ENCODE measurements around the gene CBX4. TPM values are rescaled to one million over a fixed set of nuclear protein-coding genes. Genes with fewer than 3 reads are reported as not detected.

CBX4 gene
- total RNA-seq, 1 donor from 2014 or later = 16.9 TPM

- DNase-seq (ENCODE audit: low spot score) = no peak
Measured at GRCh38 chr17:79814127-79814973, 24.9 kb downstream of the CBX4 start.

- no peak for DNase-seq (ENCODE audit: low spot score)
Measured at GRCh38 chr17:79813297-79814126, 25.7 kb downstream of the CBX4 start.

GRCh38 chr17:79812353-79813258, 26.6 kb downstream of the CBX4 start:
- DNase-seq (ENCODE audit: low spot score) = no peak

GRCh38 chr17:79811868-79812352, 27.3 kb downstream of the CBX4 start:
- no peak for DNase-seq (ENCODE audit: low spot score)

GRCh38 chr17:79811011-79811867, 28.0 kb downstream of the CBX4 start:
- DNase-seq (ENCODE audit: low spot score) = no peak

- no peak for DNase-seq (ENCODE audit: low spot score)
Measured at GRCh38 chr17:79810130-79811010, 28.9 kb downstream of the CBX4 start.

GRCh38 chr17:79809530-79810129, 29.6 kb downstream of the CBX4 start:
- DNase-seq (ENCODE audit: low spot score) = no peak

GRCh38 chr17:79808763-79809529, 30.3 kb downstream of the CBX4 start:
- DNase-seq (ENCODE audit: low spot score) = no peak

GRCh38 chr17:79806863-79807720, 32.1 kb downstream of the CBX4 start:
- no peak for DNase-seq (ENCODE audit: low spot score)

GRCh38 chr17:79806446-79806760, 32.8 kb downstream of the CBX4 start:
- DNase-seq (ENCODE audit: low spot score) = no peak

- no peak for DNase-seq (ENCODE audit: low spot score)
Measured at GRCh38 chr17:79804856-79805696, 34.2 kb downstream of the CBX4 start.

GRCh38 chr17:79803997-79804855, 35.0 kb downstream of the CBX4 start:
- DNase-seq (ENCODE audit: low spot score) = no peak

- DNase-seq (ENCODE audit: low spot score) = no peak
Measured at GRCh38 chr17:79803421-79803996, 35.7 kb downstream of the CBX4 start.

GRCh38 chr17:79802736-79803420, 36.4 kb downstream of the CBX4 start:
- no peak for DNase-seq (ENCODE audit: low spot score)

Measured in mesenteric fat pad (tissue), 1 donor.